HG03432 (cell line): ENCODE results near the gene GRM7.

ENCODE experiments used
- ATAC-seq: cut with Tn5 transposase; IDR thresholded peaks from one replicate; pipeline ENCODE4 v1.9.1; 2021; ENCODE audit warnings: mild to moderate bottlenecking, moderate library complexity; ENCODE audit not compliant: unreplicated experiment

GRM7 gene

DNA sequence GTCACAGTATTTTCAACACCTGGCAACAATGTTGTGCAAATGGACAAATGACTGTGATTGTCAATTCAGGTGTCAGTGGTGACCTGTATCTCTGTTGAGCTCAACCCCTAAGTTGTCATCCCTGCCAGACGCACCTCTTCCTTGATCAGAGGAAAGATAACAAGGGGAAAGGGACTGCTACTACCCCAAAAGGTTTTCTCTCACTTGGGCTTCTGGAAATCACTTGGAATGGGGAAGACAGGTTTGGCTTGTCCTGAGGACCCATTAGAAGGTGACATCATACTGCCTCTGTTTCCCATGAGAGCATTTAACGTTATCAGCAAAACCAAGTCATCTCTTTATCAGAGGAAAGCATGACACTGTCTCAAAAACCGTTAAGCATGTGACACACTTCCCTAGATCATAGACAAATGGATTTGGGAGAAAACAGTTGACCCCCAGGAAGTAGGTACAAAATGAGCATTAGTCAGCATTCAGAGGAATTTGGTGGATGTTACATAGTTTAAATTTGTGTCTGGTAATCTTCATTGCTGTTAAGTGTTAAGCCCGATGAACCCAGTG is 769.5 kb downstream of the GRM7 start:
- ATAC-seq: no peak

DNA sequence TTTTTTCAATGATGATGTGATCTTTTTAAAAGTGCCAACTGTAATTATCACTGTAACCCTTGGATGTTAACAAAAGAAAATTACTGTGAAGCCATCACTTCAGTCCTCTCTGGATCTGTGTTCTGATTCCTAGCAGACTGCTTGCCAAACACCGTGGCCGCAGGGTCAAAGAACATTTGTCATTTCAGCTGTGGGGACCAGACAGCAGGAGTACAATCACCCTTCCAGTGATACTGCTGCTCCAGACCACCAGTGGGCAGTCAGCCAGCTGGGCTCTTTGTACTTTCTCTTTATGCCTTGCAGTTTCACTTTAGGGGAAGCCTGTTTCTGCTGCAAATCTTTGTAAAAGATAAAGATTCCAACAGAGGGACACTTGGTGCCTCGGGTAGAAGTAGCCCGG is 770.0 kb downstream of the GRM7 start:
- no peak for ATAC-seq

GRCh38 chr3:7632305-7632704 is 771.4 kb downstream of the GRM7 start:
- no peak for ATAC-seq

DNA sequence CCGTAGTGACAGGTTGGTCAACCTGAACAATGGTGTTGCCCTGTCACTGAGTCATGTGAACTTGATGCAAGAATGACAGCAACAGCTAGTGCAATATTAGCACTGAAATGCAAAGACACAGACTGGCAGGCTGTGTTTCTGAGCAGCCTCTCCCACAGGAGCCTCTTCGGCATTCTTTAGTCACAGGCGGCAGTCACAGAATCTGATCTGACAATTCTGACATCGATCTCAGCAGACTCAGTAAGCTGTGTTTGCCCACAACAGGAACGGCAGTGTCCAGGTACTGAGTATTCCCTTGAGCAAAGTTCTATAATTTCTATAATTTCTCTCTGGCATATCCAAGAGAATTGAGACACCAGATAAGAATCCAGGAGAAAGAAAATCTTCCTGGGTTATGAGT is 776.8 kb downstream of the GRM7 start:
- no peak for ATAC-seq

DNA sequence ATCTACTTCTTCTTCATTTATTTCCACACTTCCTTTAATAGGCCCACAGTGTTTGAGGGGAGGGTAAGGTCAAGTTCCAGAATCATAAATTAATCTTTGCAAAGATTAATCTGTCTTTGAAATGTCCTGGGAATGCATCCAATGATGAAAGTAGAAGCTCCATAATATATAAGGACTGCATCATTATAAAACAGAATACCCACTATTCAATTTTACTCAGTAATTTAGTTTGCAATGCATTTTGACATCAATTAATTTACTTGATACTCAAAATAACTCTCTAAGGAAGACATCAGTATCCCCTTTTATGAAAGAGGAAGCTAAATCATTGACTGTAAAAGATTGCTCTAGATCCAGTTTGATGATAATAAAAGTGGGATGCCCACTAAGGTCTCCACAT is 777.2 kb downstream of the GRM7 start:
- ATAC-seq: no peak

DNA sequence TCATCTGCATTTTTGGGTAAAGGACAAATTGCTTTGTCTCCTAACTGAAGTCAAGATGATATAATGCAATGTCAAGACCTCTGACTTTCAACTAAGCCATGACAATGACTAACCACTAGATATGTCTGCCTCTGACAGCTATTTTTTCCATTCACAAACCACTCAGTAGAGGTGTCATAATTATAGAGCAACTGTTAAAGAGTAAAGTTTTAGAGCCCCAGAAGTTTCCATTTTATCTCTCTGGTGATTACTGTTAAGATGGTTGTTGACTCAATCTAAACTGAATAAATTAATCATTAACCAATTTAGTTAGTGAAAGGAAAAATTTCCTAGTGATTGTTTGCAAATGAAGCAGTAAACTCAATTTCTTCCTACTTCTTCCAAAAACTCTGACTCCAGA is 779.9 kb downstream of the GRM7 start:
- no peak for ATAC-seq

DNA sequence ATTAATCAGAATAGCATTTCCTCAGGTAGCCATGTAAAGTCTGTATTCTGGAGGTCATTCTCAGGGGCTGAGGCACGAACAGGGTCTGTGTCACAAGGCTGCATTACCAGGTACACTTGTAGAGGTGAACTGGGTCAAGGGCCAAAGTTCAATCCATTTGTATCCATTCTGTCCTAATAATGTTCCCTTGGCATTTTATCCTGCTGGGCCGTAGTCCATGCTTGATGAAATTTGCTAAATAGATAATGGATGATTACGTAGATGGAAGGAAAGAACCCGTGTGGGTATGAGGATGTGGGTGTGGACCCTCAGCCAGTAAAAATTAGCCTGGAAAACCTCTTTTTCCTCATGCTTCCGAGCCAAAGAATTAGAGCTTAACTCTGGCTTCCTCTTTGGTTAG is 785.9 kb downstream of the GRM7 start:
- no peak for ATAC-seq

DNA sequence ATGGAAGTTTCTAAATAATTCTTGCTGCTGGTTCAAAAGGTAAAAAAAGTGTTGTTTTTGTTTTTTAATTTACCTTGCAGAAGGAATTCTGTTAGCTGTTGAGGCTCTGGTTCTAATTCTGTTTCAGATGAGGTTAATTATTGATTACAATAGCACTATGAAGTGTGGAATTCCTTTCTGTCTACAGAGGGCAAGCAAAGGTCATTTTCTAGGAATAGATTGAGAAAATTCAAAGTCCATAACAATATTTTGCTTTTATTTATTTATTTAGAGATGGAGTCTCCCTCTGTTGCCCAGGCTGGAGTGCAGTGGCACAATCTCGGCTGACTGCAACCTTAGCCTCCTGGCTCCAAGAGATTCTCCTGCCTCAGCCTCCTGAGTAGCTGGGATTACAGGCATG is 789.6 kb downstream of the GRM7 start:
- no peak for ATAC-seq

- ATAC-seq: no peak
Measured at GRCh38 chr3:7651274-7651673, 790.4 kb downstream of the GRM7 start.

- ATAC-seq: no peak
Measured at GRCh38 chr3:7657214-7658112, 796.5 kb downstream of the GRM7 start.

GRCh38 chr3:7658294-7658693 is 797.4 kb downstream of the GRM7 start:
- ATAC-seq: no peak

- ATAC-seq: no peak
Measured at GRCh38 chr3:7659079-7659478, 798.2 kb downstream of the GRM7 start.

DNA sequence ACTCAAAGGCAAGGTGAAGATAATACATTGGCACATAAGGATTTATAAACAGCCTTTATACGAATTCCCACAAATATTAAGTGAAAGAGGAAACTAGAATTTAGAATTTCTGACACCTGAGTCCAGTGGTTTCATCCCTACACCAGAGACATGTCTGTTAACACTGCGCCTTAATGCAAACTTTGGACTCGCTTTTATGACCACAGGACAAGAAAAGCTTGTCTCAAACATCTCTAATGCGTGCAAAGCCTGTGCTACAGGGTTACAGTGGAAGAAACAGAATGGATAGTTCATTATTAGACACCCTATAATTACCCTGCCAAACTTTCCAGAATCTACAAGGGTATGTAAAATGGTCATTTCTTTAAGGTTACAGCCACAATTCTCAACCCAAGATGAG is 802.9 kb downstream of the GRM7 start:
- no peak for ATAC-seq

GRCh38 chr3:7667774-7668173 is 806.9 kb downstream of the GRM7 start:
- no peak for ATAC-seq

DNA sequence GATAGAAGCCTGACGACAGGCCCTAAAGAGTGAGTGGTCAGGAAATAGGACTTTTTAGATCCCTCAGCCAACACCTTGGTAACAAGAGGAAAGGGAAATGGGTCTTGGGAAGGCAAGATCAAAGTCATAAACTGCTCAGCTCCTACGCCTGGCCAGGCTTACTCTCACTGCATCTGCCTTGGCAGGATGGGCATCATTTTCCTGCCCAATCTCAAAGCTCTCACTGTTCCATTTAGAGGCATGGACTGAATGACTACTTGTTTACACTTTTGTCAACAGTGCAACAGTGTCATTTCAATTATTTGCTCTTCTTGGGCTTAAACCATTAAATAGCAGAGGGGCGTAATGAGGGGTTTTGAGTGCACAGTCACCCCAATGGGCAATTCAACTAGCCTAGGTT is 808.7 kb downstream of the GRM7 start:
- ATAC-seq: no peak

DNA sequence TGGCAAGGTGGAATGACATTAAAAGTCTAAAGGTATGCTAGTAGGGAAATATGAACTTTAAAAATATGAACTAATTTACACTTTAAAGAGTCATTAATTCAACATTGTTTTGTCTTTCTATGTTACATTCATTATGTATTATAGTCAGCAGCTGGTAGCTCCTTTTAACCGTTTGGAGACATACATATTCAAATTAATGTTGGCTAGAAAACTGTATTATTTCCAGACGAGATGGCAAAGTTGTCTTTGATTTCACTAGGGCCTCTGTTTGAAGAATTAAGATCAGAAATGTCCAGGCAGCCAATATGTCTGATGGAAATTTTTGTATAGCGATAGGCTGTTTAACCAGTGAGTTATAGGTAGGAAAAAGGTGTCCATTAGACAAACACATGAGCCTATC is 817.6 kb downstream of the GRM7 start:
- ATAC-seq: no peak

DNA sequence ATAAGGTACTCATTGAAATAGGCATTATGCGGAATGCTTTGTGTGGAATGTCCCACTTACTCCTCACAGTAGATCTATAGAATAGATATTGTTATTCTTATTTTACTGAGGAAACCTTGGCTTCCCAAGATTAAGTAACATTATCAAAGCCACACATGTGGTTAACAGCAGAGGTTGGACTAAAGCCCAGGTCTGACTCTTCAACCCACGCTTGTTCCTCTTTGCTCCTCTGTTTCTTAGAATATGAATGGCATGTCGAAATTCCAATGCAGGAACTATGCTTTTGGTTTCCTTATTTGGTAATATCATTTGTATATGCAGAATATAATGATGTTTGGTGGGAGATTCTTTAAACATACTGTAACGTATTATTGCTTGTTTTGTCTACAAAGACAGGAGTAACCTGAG is 821.9 kb downstream of the GRM7 start:
- no peak for ATAC-seq

- no peak for ATAC-seq
Measured at GRCh38 chr3:7683426-7683825, 822.5 kb downstream of the GRM7 start.

GRCh38 chr3:7684182-7684715 is 823.3 kb downstream of the GRM7 start:
- ATAC-seq: no peak

- no peak for ATAC-seq
Measured at GRCh38 chr3:7687428-7688147, 826.7 kb downstream of the GRM7 start.

DNA sequence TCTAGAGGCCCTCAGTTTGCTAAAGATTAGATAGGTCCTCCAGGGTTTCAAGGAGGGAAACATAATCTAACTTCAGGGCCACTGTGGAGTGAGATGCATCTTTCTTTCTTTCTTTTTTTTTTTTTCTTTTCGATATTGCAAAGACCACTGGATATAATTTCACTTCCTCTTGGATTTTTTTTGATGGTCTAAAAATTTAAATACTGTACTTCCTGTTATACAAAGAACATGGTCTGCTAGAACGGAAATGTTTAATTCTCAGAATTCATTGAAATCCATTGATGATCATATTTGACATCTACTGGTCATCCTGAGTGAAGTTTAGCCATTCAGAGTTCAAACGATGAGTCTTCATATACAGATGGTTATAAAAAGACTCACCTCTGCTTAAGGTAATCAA is 832.0 kb downstream of the GRM7 start:
- no peak for ATAC-seq

DNA sequence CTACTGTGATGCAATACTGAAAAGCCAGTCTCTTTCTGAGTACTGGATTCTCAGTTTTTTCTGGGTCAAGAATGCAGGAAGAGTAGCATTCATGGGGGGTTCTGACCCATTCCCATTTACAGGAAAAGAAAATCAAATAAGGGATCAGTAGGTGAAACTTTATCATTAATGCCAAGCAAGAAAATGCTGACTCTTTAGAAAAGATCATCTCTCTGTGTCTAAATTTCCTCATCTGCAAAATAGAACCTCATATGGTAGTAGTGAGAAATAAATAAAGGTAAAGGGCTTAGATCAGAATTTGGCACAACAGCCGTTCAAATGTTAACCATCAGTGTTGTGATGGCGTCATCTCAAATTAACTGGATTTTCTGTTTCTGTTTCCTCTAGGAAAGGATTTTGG is 833.1 kb downstream of the GRM7 start:
- ATAC-seq: no peak
